ENCODE results near the gene PPP2R1A. TPM values are rescaled to one million over a fixed set of nuclear protein-coding genes. Genes with fewer than 3 reads are reported as not detected.
A peak's percentile ranks its signal among the peaks of the same experiment; 100 is the strongest.

The PPP2R1A gene
- total RNA-seq, 6 donors from 2014 or later = 90.1 to 214 (median 177) TPM

DNA sequence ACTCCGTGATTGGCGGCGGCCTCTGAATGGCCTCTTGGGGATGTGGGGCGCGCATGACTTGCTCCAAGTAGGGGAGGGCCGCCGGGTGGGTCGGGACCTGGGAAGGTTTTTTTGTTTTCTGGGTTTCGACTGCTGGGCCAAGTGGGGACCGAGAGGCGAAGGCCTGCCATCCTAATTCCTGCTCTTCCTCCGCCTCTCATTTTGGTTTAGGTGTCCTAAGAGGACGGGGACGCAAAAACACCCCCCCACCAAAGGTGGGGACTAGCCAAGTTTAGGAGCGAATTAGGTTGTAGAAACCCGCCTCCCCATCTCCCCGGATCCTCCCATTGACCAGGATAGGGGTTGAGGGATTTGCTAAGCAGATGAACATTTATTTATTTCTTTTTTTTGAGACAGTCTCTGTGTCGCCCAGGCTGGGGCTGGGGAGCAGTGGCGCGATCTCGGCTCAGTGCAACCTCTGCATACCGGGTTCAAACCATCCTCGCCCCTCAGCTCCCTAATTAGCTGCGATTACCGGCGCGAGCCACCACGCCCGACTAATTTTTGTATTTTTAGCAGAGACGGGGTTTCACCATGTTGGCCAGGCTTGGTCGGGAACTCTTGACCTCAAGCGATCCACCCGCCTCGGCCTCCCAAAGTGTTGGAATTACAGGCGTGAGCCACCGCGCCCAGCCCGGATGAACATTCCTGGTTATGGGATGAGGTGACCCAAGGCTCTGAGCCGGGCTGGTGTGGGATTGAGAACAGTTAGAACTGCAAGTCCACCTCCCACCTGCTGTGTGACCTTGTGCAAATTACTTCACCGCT is 838 bp downstream of the PPP2R1A start:
- Histone ChIP-seq H3K4me3 (peak overlapping the region; percentile 59 to 86 (median 72)), H3K27ac (peak overlapping the region; percentile 97 to 100 (median 98)), H3K9me3 (no peaks in the 10 kb centered on the region), H3K27me3 (no peaks in the 10 kb centered on the region), H3K36me3 (peaks cover 1 to 21% (median 5%) of the 10 kb centered on the region in 4 donors), H3K4me1 (peaks cover 34 to 52% (median 38%) of the 10 kb centered on the region in 4 donors)
- ATAC-seq (ENCODE audit: low FRiP score in 2 of 2) (no peak), DNase-seq (peak in 1 of 2 donors; percentile 48)
- TF ChIP-seq POLR2AphosphoS5 (IDR thresholded peaks at IDR 0.05) (no peak), EP300 (IDR thresholded peaks at IDR 0.05) (no peak), POLR2A (IDR thresholded peaks at IDR 0.05) (no peak)
- TF ChIP-seq, protein P1, sequence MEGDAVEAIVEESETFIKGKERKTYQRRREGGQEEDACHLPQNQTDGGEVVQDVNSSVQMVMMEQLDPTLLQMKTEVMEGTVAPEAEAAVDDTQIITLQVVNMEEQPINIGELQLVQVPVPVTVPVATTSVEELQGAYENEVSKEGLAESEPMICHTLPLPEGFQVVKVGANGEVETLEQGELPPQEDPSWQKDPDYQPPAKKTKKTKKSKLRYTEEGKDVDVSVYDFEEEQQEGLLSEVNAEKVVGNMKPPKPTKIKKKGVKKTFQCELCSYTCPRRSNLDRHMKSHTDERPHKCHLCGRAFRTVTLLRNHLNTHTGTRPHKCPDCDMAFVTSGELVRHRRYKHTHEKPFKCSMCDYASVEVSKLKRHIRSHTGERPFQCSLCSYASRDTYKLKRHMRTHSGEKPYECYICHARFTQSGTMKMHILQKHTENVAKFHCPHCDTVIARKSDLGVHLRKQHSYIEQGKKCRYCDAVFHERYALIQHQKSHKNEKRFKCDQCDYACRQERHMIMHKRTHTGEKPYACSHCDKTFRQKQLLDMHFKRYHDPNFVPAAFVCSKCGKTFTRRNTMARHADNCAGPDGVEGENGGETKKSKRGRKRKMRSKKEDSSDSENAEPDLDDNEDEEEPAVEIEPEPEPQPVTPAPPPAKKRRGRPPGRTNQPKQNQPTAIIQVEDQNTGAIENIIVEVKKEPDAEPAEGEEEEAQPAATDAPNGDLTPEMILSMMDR (IDR thresholded peaks at IDR 0.05) = no peak
- WGBS, 2 donors = 7 to 9% methylated on average over 24 to 40 of the region's 40 CpGs

DNA sequence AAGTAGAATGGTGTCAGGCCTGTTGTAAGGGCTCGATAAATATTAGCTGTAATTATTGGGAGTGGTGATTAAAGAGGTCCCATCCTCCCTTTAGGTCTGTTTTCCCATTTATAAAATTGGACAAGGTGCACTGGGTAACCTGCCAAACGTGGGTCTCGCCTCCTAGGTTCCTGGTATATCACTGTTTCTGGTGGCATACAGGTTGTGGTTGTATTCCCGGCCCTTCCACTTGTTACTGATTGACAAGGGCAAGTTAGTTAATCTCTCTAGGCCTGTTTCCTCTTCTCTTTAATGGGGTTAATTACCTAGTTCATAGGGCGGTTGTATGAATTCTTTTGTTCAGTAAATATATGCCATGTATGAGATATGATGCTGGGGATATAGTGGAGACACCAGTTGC is 1.5 kb downstream of the PPP2R1A start:
- TF ChIP-seq POLR2A (IDR thresholded peaks at IDR 0.05) (no peak), POLR2AphosphoS5 (IDR thresholded peaks at IDR 0.05) (no peak), EP300 (IDR thresholded peaks at IDR 0.05) (no peak)
- TF ChIP-seq, protein P1 (IDR thresholded peaks at IDR 0.05) = no peak
- H3K9me3 ChIP-seq = no peaks in the 10 kb centered on the region
- peak overlapping the region in 3 of 4 donors; percentile 71 to 86 (median 72) for H3K4me3 ChIP-seq
- 57 to 60% methylated on average over 5 of the region's 5 CpGs for WGBS, 2 donors
- H3K36me3 ChIP-seq = peaks cover 3 to 28% (median 11%) of the 10 kb centered on the region in 4 donors
- no peak for ATAC-seq (ENCODE audit: low FRiP score in 2 of 2)
- peak overlapping the region in 2 of 4 donors; percentile 97 to 99 for H3K27ac ChIP-seq
- DNase-seq = no peak
- H3K27me3 ChIP-seq = no peaks in the 10 kb centered on the region
- peaks cover 34 to 54% (median 38%) of the 10 kb centered on the region in 4 donors for H3K4me1 ChIP-seq

DNA sequence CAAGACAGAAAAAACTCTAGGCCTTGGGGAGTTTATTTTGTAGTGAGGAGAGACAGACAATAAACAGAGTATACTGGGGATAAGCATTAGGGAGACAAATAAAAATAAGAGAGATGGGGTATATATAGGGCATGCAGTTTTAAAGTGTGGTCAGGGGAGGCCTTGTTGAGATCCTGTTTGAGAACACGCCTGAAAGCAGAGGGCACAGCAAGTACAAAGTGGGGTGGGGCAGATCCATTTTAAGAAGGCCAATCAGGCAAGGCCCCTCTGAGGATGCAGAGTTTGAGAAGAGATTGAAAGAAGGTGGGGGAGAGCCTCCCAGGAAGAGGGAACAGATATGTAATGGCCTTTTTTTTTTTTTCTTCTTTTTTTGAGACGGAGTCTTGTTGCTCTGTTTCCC is 2.1 kb downstream of the PPP2R1A start:
- WGBS, 2 donors = 58 to 62% methylated on average over 2 of the region's 2 CpGs
- peaks cover 34 to 58% (median 38%) of the 10 kb centered on the region in 4 donors for H3K4me1 ChIP-seq
- DNase-seq = no peak
- no peak overlapping the region for H3K4me3 ChIP-seq
- no peak overlapping the region for H3K27ac ChIP-seq
- H3K36me3 ChIP-seq = peaks cover 3 to 34% (median 15%) of the 10 kb centered on the region in 4 donors
- ATAC-seq (ENCODE audit: low FRiP score in 2 of 2) = no peak
- no peaks in the 10 kb centered on the region for H3K27me3 ChIP-seq
- no peaks in the 10 kb centered on the region for H3K9me3 ChIP-seq
- TF ChIP-seq POLR2A (IDR thresholded peaks at IDR 0.05) (no peak), EP300 (IDR thresholded peaks at IDR 0.05) (no peak), POLR2AphosphoS5 (IDR thresholded peaks at IDR 0.05) (no peak)
- TF ChIP-seq, protein P1 (IDR thresholded peaks at IDR 0.05) = no peak

DNA sequence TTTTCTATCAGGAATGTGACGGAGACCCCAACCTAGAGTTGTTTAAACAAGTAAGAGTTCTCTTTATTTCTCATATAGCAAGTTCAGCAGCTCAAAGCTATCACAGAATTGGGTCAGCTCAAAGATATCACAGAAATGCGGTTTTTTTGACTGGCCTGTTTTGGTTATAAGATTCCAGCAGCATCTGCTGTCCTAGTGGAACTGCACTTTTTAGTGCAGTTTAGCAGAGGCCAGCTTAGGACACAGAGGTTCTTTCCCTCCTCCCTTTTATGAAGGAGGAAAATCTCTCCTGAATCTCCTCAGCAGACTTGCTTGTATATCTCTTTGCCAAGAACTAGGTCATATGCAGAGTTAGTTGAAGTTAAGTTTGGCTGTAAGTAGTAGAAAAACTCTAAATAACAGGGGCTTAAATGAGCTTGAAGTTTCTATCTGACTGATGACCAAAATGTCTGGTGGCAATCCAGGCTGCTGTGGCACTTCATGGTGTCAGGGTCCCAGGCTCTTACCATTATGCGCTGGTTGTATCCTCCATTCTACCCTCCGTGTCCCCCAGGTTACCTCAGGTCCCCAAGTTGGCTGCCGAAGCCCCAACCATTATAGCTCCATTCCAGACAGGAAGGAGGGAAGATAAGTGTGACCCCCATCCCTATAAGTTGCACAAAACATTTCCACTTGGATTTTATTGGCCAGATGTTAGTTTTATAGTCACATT is 6.6 kb downstream of the PPP2R1A start:
- H3K4me3 ChIP-seq = no peak overlapping the region
- DNase-seq = no peak
- H3K4me1 ChIP-seq = peaks cover 32 to 65% (median 35%) of the 10 kb centered on the region in 4 donors
- no peak for ATAC-seq (ENCODE audit: low FRiP score in 2 of 2)
- no peaks in the 10 kb centered on the region for H3K9me3 ChIP-seq
- H3K36me3 ChIP-seq = peaks cover 5 to 65% (median 25%) of the 10 kb centered on the region in 4 donors
- no peak overlapping the region for H3K27ac ChIP-seq
- H3K27me3 ChIP-seq = no peaks in the 10 kb centered on the region
- TF ChIP-seq POLR2AphosphoS5 (IDR thresholded peaks at IDR 0.05) = no peak
- TF ChIP-seq, protein P1 (IDR thresholded peaks at IDR 0.05) = no peak
- no peak for TF ChIP-seq EP300 (IDR thresholded peaks at IDR 0.05)
- TF ChIP-seq POLR2A (IDR thresholded peaks at IDR 0.05) = no peak
- 92 to 94% methylated on average over 5 of the region's 5 CpGs for WGBS, 2 donors

Measured in upper lobe of left lung (tissue), 6 donors.